Glomerular visceral epithelial cell (primary cell): Measurements from ENCODE around the gene ADCY2.

ENCODE experiments used
- DNase-seq: peaks from one replicate; pipeline ENCODE4 v3.0.0-alpha.2; 2016; ENCODE audit errors: extremely low spot score

ADCY2 gene

DNA sequence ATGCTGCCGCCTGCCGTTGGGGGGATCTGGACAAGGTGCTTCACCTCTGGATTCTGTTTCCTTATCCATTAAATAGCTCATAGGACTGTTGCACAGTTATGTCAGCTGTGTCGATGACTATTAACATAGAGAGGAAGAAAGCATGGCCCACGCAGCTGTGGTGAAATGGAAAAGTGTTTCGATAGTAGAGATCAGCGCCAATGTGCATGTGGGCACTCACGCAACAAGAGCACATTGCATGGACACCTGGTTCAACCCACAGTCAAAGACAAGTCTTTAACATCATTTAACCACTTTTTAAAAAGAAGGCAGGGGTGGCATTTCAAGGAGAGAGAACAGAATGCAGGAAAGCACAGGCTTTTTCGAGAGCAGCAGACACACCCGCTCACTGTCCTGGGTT lies 107.6 kb downstream of the ADCY2 start:
- DNase-seq: no peak

DNA sequence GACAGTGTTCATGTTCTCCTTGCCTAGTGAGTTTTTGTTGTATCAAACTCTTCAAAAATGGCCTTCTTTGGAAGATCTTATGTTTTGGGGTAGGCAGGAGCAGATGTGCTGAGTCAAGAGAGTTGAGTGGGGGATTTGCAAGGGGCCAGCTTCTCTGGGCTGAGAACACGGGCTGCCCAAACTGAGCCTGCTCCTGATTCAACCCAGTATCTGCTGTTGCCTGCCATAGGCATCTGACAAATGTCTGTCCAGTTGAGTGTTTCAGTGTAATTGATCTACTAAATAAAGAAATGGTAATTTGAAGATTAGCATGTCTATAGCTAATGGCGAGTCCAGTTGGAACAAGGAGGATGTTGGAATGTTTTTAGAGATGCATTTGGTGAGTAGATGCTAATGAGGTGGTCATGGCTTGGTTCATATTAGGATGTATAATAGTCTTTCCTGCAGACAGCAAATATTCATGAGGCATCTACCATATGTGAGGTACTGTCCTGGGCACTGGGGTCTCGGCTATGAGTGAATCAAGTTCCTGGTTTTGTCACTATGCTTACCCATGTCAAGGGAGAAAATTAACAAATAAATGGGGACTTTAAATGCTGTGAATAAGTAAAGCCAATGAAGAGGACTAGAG lies 119.5 kb downstream of the ADCY2 start:
- DNase-seq: no peak

DNA sequence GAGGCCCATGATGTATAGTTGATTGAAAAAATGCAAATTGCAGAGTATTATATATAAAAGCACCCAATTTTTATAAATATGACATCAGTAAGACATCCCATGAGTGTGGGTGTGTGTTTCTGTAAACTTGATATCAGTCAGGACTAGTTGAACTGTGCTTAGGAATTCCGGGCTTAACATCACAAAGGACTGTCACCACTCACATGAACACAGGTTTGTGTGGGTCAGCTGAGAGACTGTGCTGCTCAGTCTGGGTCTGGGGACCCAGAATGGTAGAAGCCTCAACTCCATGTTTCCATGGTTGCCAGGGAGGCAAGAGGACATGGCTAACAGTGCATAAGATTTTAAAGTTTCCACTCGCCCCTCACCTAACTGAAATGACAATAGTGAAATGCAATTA lies 120.3 kb downstream of the ADCY2 start:
- DNase-seq: no peak

DNA sequence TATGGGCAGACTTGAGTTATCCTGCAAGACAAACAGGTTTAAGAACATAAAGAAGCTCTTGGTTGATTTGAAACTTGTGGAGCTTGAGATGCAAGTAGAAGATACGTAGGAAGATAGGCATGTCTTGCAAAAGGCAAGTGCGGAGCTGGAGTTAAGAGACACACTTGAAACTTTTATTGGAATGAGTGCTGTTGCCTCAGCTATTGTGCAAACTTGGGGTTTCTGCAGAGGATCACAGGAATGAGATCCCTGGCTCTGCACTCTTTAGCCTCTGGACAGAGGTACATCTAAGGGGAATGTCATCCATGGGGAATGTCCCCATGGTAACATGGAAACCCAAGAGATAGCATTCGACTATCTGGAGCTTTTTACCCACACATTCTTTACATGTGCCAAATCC lies 121.1 kb downstream of the ADCY2 start:
- no peak for DNase-seq

GRCh38 chr5:7518947-7519560 lies 123.1 kb downstream of the ADCY2 start:
- no peak for DNase-seq

GRCh38 chr5:7519564-7519963 lies 123.6 kb downstream of the ADCY2 start:
- no peak for DNase-seq

GRCh38 chr5:7529880-7530279 lies 133.9 kb downstream of the ADCY2 start:
- no peak for DNase-seq

GRCh38 chr5:7533941-7534340 lies 138.0 kb downstream of the ADCY2 start:
- DNase-seq: no peak

- DNase-seq: no peak
These were observed 138.6 kb downstream of the ADCY2 start for GRCh38 chr5:7534505-7534904.

DNA sequence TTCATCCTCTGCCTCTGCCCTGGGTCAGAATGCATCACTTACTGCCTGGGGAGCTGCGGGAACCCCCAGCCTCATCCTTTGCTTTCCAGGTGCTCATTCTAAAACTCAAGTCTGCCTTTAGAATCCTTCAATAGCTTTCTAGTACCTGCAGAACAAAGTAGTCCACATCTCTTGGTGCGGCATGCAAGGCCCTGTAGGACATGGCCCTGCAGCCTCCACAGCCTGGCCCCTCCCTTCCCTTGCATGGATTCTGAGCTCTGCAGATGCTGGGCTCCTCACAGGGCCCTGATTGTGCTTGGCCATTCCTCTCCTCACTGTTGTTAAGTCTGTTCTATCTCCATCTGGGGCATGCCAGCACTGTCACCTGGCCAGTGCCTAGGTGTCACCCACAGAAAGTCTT lies 141.6 kb downstream of the ADCY2 start:
- DNase-seq: no peak

GRCh38 chr5:7539571-7539970 lies 143.6 kb downstream of the ADCY2 start:
- no peak for DNase-seq

DNA sequence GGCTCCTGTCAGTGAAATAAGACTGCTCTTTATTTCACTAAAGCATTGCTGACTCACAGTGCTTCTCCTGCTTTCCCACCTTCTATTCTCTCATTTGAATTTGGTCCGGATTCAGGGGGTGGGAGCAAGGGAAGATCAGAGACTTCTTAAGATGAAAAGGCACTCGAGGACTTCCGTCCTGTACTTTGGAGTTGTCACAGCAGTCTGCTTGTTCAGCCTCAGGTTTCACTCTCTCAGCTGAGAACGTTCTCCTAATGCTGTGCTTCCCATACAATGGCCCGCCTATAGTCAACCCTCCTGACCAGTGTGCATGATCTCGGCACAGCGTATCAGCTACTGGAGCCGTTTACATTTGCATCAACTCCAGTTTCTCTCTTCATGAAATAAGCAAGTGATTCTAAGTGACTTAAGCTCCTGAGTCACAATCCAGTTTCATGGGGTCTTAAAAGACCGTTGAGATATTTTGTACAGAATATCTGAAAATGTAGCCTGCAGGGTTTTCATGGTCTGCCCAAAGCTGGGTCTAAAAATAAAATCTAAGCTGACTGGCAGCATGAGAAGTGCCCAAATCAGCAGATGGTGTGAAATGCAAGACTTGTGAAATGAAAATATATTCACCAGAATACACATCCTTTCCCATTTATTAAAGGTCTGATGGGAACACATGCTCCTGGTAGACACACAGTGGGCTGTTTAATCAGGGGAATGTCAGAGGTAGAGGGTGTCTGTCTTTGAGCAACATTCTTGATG lies 145.0 kb downstream of the ADCY2 start:
- no peak for DNase-seq

DNA sequence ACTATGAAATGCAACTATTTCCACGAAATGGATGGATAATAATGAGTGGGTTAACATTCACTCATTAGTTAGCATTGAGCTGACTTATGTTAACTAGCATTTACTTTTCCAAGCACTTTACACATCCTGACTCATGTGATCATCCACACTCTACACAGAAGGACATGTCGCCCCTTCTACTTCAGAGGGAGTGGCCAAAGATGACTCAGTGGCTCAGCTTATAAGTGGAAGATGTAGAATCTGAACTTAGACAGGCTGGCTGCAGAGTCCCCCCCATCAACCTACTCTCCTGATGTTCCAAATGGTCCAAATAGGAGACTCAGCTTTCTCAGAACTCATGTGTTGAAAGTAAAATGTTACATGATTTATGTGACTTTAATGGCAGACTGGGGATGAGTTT lies 146.0 kb downstream of the ADCY2 start:
- DNase-seq: no peak

DNA sequence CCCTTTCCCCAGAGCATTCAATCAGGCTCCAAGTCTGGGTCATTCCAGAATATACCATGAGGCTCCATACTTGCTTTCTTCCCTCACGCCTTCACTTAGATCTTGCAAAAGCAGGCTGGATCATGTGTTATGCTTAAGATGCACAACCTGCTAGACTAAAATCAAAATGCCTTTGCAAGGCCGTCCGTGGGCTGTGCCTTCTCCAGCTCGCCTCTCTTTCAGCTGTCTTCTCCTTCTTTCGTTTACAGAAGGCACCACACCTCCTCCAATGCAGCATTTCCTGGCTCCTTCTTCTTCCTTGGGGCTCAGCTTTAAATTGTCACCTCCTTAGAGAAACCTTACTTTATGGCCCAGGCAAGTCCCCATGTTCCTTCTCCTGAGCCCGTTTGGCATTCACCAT lies 150.6 kb downstream of the ADCY2 start:
- DNase-seq: no peak

DNA sequence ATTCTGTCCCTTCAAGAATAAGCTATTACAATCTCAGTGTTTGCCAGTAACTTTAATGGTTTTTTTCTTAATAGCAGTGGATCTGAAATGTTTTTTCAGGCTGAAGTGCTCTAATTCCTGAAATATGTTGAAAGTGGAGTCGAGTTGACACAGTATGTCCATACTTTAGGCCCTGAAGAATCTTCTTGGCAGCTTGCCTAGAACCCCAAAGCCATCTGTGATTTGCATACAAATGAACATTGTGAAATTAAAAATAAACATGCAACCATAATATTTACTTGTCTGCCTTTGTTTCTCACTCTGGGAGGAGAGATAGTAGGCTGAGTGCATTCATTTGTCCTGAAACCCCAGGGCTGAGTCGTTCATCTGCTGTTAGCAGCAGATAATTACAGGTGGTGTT lies 152.7 kb downstream of the ADCY2 start:
- no peak for DNase-seq

DNA sequence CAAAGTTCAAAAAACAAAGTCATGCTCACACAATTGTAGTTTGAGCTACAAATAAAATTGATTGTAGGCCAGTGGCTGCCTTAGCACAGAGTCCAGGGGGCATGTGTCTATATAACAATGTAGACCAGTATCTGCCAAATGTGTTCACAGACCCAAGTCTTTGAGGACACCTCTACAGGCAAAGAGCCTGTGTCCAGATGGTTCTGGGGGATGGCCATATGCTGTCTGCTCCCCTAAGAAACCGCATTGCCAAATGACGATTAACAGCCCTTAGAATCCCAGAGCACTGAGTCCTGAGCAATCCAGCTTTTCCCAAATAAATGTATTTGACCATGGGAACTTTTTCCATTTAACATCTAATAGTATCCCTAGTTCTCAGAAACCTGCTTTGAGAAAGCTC lies 169.6 kb downstream of the ADCY2 start:
- DNase-seq: no peak

GRCh38 chr5:7576023-7576715 lies 180.2 kb downstream of the ADCY2 start:
- no peak for DNase-seq

GRCh38 chr5:7577381-7577780 lies 181.4 kb downstream of the ADCY2 start:
- DNase-seq: no peak

DNA sequence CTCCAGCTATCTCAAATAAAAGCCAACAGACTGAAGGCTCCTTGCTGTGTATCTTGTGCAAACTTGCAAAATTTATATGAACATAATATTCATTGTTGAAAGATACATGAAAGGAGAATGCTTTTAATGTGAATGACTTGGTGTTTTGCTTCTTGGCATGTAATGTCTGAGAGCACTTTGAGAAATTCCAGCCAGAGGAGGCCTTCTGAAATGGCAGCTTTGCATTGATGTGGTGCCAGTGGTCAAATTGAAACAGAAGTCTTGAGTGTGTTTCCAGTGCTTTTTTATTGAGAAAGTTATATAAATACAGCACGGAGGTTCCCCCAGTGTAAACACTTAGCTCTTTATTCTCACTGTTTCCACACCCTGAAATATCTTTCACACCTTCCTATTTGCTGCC lies 182.1 kb downstream of the ADCY2 start:
- no peak for DNase-seq

- DNase-seq: no peak
These were observed 188.8 kb downstream of the ADCY2 start for GRCh38 chr5:7584749-7585148.

GRCh38 chr5:7585807-7586206 lies 189.9 kb downstream of the ADCY2 start:
- DNase-seq: no peak

DNA sequence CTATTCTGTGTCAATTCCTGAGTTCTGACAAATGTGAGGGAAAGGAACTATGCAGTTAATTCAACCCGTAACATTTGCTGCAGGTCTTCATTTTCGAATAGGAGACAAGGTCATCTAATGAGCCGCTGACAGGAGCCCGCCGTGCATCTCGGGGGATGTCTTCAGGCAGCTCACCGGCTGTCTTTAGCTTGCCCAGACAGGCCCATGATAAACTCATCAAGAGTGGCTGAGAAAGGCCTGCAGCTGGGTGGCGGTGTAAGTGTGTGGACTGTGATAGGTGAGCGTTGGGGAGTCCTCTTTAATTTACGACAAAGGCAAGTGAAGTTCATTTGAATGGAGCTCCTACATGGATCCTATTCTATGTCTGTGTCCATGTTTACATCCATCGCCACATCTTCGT lies 190.5 kb downstream of the ADCY2 start:
- no peak for DNase-seq

DNA sequence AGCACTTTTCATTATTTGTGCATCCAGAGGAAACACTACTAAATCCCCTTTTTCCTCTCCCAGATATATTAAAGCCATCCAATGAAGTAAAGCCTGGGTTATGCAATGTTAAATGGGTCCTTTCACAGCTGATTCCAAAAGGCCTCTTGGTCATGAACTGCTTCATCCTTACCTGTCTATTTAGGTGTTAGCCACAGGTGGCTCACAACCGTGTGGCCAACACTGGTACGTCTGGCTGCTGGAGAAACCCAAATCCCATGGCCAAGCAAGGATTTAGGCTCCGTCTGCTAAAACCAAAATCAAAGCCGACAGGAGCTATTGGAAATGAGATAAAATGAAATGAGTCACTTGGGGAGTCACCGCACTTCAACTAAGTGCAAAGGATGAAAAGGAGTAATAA lies 193.9 kb downstream of the ADCY2 start:
- no peak for DNase-seq
